HepG2 (cell line): Measurements from ENCODE around the gene DTD2. TPM values are rescaled to one million over a fixed set of nuclear protein-coding genes. Genes with fewer than 3 reads are reported as not detected.

Experiments
- ADNP ChIP-seq: sonication (generic); formaldehyde crosslinking; IDR thresholded peaks from 2 replicates; pipeline ENCODE4 v1.4.0; 2020; ENCODE audit warnings: missing genetic modification reagents
- ATF7-NPFF ChIP-seq: sonication (generic); formaldehyde crosslinking; IDR thresholded peaks from 2 replicates; pipeline ENCODE4 v1.8.1; 2023; ENCODE audit warnings: mild to moderate bottlenecking, low read depth, missing genetic modification reagents, moderate library complexity
- CTCF ChIP-seq: sonication (generic); formaldehyde crosslinking; IDR thresholded peaks from 2 replicates; pipeline ENCODE4 v1.5.0; 2020; ENCODE audit warnings: mild to moderate bottlenecking, missing genetic modification reagents, moderate library complexity
- DRAP1 ChIP-seq: IDR thresholded peaks from 2 replicates; pipeline ENCODE4 v1.6.1; 2016; ENCODE audit warnings: missing genetic modification reagents, missing compliant biosample characterization
- E2F2 ChIP-seq: sonication (generic); formaldehyde crosslinking; IDR thresholded peaks from 2 replicates; pipeline ENCODE4 v1.4.0; 2020; ENCODE audit warnings: missing genetic modification reagents, borderline replicate concordance
- FOXA3 ChIP-seq: IDR thresholded peaks from 2 replicates; pipeline ENCODE4 v1.6.1; 2016; ENCODE audit warnings: missing genetic modification reagents, missing compliant biosample characterization
- KDM2A ChIP-seq: sonication (generic); formaldehyde crosslinking; IDR thresholded peaks from 2 replicates; pipeline ENCODE4 v1.4.0; 2020; ENCODE audit warnings: low read depth, missing genetic modification reagents, borderline replicate concordance
- KDM3A ChIP-seq: IDR thresholded peaks from 2 replicates; pipeline ENCODE4 v1.6.1; 2018; ENCODE audit warnings: low read depth, missing compliant biosample characterization
- POGK ChIP-seq: sonication (generic); formaldehyde crosslinking; conservative IDR thresholded peaks from 2 replicates; pipeline ENCODE4 v1.8.0; 2022; ENCODE audit warnings: mild to moderate bottlenecking, moderate library complexity, missing genetic modification reagents
- POGZ ChIP-seq: sonication (generic); formaldehyde crosslinking; IDR thresholded peaks from 2 replicates; pipeline ENCODE4 v1.4.0; 2020; ENCODE audit warnings: mild to moderate bottlenecking, missing genetic modification reagents
- TAF1 ChIP-seq: sonication (generic); formaldehyde crosslinking; IDR thresholded peaks from 2 replicates; pipeline ENCODE4 v1.4.0; 2020; ENCODE audit warnings: missing genetic modification reagents
- TBP ChIP-seq: sonication (generic); formaldehyde crosslinking; IDR thresholded peaks from 2 replicates; pipeline ENCODE4 v1.5.0; 2020; ENCODE audit warnings: missing genetic modification reagents
- TERF1 ChIP-seq: sonication (generic); formaldehyde crosslinking; IDR thresholded peaks from 2 replicates; pipeline ENCODE4 v1.8.0; 2022; ENCODE audit warnings: mild to moderate bottlenecking, missing genetic modification reagents, moderate library complexity
- YY1 ChIP-seq: IDR thresholded peaks from 2 replicates; pipeline ENCODE4 v1.6.1; 2011; ENCODE audit warnings: low read length, low read depth, moderate library complexity, mild to moderate bottlenecking; ENCODE audit not compliant: insufficient read depth, insufficient replicate concordance
- ZBTB46 ChIP-seq: sonication (generic); formaldehyde crosslinking; IDR thresholded peaks from 2 replicates; pipeline ENCODE4 v1.4.0; 2020; ENCODE audit warnings: mild to moderate bottlenecking, missing genetic modification reagents, borderline replicate concordance
- ZNF101 ChIP-seq: sonication (generic); formaldehyde crosslinking; IDR thresholded peaks from 2 replicates; pipeline ENCODE4 v1.4.0; 2020; ENCODE audit warnings: mild to moderate bottlenecking, low read depth, missing genetic modification reagents, borderline replicate concordance
- ZNF136 ChIP-seq: sonication (generic); formaldehyde crosslinking; IDR thresholded peaks from 2 replicates; pipeline ENCODE4 v1.8.1; 2022; ENCODE audit warnings: low read depth, mild to moderate bottlenecking, moderate library complexity, missing genetic modification reagents
- ZNF282 ChIP-seq: fragments of 450-650 bp; IDR thresholded peaks from 2 replicates; pipeline ENCODE4 v1.6.1; 2018; ENCODE audit not compliant: partially characterized antibody
- ZNF441 ChIP-seq: sonication (generic); formaldehyde crosslinking; IDR thresholded peaks from 2 replicates; pipeline ENCODE4 v1.7.0; 2021; ENCODE audit warnings: missing genetic modification reagents, borderline replicate concordance
- ZNF468 ChIP-seq: sonication (generic); formaldehyde crosslinking; IDR thresholded peaks from 2 replicates; pipeline ENCODE4 v1.8.0; 2022; ENCODE audit warnings: mild to moderate bottlenecking, moderate library complexity, missing genetic modification reagents
- ZNF773 ChIP-seq: sonication (generic); formaldehyde crosslinking; IDR thresholded peaks from 2 replicates; pipeline ENCODE4 v1.4.0; 2020; ENCODE audit warnings: missing genetic modification reagents, borderline replicate concordance
- polyA plus RNA-seq, 8 experiments: library from polyadenylated mRNA; depleted of rRNA in 3 of 8; stranded (reverse) in 7 of 8; unstranded in 1 of 8; fragments of >200 nt; fragmentation: Illumina TruSeq in 4 of 8; extraction: Trizol in 4 of 8; gene quantifications; 2 replicates each; pipeline versions ENCODE4 v1.2.1 to v1.2.3, GENCODE V29; 2011 to 2016; ENCODE audit warnings: low read depth in 4 of 8, missing spikeins in 1 of 8, mixed read lengths in 1 of 8; ENCODE audit not compliant: insufficient read depth in 1 of 8
- total RNA-seq, 5 experiments: library from RNA; depleted of rRNA; stranded (reverse); fragments of >200 nt; fragmentation: Illumina TruSeq; extraction: Trizol; gene quantifications; 2 replicates each; pipeline ENCODE4 v1.2.3, GENCODE V29; 2016; ENCODE audit warnings: low read depth in 1 of 5

Gene DTD2
- total and polyA plus RNA-seq, 2 of the 13 experiments (the other 11 are each of a cell fraction or from before 2014, with no cell fraction given): 22.3 to 49.8 TPM

GRCh38 chr14:31420319-31421111 is 36.8 kb downstream of the DTD2 start, which contains the start of gene HEATR5A (continued):
- TF ChIP-seq E2F2 (peak; percentile 97), KDM3A (CRISPR knock-in tag) (peak; percentile 92), ZNF441 (CRISPR knock-in tag) (peak; percentile 61), POGK (peak; percentile 99), ADNP (CRISPR knock-in tag) (no peak; the same call in none of the 2 replicates), TAF1 (peak; percentile 100), ZNF136 (CRISPR knock-in tag) (peak; percentile 94), FOXA3 (CRISPR knock-in tag) (peak; percentile 86), ZNF468 (CRISPR knock-in tag) (peak; percentile 95), POGZ (CRISPR knock-in tag) (peak; percentile 99), ZBTB46 (CRISPR knock-in tag) (peak; percentile 98), ATF7-NPFF (CRISPR knock-in tag) (peak; percentile 99), YY1 (peak; percentile 94), ZNF101 (CRISPR knock-in tag) (peak; percentile 98), DRAP1 (CRISPR knock-in tag) (peak; percentile 100), TBP (CRISPR knock-in tag) (peak; percentile 87), ZNF773 (CRISPR knock-in tag) (peak; percentile 90), CTCF (CRISPR knock-in tag) (peak; percentile 76), KDM2A (CRISPR knock-in tag) (peak; percentile 99), ZNF282 (no peak), TERF1 (peak; percentile 97; the same call in 1 of the 2 replicates)
